HG02943 (cell line): ENCODE measurements around the gene THOC5.

Experiments
- ATAC-seq: cut with Tn5 transposase; IDR thresholded peaks from one replicate; pipeline ENCODE4 v1.9.1; 2021; ENCODE audit warnings: mild to moderate bottlenecking, low read depth, moderate library complexity; ENCODE audit not compliant: unreplicated experiment

The THOC5 gene

DNA sequence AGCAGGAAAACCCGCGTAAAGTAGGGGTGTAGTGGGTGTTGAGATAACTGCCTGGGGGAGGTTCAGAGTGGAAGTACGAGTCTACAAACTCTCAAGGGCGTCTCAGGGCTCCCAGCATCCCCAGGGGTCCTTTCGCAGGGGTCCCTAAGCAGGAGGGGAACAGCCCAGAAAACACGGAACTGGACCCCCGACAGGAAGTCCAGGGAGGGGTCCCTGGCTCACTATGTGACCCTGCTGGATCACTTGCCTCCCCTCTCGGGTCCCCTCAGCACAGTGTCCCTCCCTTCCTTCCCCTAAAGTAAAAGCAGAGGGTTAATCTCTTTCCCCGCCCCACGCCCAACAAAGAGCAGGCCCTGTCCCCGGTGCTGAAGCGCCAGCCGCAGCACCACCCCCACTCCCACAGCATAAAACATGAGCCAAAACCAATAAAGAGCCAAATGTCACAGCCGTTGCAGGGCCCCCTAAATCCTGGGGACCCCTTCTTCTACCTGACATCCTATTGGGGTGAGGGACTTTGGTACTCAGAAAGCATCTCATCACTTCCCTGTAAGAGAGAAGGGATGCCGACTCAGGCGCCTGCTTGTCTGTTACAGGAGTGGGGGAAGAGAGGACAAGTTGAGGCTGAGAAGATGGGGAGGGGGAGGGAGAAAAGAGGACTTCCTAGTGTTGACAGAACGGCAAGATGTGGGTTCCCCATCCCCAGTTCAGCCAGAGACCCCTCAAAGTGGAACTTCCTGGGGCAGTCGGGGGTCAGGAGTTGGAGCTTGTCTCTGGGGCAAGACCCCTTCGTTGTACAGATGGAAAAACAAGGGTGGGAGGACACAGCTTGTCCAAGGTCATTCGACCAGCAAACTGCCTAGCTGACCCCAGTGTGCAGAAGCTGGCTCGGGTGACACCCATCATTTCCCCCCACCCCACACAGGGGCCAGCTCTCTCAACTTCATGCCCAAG is 75.0 kb downstream of the THOC5 start:
- no peak for ATAC-seq

DNA sequence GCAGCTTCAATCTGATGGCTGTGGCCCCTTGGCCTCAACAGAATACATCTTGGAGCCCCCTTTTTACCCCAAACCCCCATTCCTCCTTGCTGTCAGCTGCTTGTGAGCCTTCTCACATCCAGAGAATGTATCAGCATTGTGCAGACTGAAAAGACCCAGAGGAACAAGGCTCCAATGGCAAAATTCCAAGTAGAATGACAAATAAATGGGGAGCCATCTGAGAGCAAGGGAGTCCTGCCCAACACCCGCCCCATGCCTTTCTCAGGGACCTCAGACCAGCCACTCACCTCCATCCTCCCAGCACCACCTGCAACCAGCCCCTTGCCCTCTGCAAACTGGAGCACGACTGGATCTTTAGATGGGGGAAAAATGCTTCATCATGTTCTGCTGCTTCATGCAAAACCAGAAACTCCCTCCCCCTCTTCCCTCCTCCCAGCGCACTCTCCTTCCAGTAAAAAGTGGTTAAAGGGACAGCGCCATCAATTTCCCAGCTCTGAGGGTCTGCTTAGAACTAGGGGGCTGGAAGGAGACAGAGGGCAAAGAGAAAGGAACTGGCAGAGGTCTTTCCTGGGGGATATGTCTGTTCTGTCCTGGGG is 75.7 kb downstream of the THOC5 start:
- no peak for ATAC-seq

DNA sequence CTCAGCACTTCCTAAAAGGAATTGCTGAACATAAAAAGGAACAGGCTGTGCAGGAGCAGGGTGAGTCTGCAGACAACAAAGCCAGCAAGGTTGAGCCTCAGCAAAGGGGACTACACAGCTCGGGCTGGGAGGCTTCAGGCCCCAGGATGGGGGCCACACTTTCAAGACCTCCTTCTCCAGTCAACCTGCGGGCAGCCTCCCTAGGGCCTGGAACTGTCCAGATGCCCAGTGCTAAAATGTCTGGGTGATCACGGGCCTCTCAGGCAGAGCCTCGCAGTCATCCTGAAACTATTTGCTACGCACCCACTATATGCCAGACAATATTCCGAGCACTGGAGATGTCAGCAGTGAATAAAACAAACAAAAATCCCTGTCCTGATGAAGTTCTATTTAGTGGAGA is 77.4 kb downstream of the THOC5 start:
- ATAC-seq, result no peak

DNA sequence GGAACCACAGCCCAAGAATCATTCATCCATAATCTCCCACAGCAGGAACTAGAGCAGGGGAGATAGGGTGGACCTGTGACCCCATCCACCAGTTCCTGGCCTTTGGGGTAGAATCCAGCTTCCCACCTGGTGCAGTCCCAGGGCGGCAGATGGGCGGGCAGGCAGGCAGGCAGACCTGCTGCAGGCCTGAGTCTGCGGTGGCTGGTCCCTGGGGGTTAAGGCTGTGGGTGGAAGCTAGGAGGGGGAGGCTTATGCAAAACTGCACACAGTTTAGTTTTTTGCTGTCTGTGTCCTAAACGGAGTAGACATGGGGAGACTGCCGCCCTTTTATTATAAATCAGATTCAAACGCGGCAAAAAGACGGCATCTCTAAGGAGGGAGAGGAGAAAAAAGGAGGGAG is 78.0 kb downstream of the THOC5 start:
- ATAC-seq, result no peak

DNA sequence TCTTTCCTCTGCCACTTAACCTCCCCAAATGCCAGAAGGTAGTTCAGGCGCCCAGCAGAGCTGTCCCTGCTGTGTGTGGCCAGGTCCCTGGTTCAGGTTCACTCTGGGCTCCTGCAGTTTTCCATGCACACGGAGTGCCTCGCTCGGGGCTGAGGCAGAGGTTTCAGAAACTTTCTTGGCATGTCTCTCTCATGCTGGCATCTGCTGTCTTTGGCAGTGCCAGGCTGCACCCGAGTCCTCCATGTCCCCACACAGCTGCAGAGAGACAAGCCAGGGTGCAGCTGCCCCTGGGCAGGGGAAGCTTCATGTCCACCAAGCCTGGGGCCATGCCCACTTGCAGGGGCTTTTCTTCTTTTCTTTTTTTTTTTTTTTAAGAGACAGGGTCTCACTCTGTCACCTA is 80.6 kb downstream of the THOC5 start:
- no peak for ATAC-seq

DNA sequence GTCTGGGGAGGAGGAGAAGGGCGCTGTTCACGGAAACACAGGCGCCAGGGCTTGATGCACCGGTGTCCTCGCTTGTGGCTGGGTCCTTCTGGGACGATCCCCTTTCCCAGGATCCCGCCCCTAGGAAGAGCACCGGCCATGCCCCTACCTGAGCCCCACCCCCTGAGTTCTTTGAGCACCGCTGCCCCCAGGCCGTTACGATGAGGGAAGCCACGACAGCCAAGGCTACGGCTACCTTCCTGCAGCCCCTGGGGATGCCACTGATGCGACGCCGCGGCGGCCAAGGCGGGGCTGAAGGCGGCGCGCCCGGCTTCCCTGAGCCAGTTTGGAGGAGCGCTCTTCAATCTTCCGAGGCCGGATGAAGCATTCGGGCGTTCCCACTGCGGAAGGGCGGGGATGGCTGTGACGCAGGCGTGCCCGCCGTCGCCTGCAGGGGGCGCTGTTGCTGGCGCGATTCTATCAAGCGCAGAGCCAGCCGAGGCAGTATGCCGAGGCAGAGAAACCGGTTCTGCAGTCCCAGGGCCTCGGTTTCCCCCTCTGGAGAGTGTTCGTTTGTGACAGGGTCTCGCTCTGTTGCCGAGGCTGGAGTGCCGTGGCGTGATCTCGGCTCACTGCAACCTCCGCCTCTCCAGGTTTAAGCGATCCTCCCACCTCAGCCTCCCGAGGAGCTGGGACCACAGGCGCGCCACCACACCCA is 83.2 kb downstream of the THOC5 start:
- ATAC-seq, result no peak

DNA sequence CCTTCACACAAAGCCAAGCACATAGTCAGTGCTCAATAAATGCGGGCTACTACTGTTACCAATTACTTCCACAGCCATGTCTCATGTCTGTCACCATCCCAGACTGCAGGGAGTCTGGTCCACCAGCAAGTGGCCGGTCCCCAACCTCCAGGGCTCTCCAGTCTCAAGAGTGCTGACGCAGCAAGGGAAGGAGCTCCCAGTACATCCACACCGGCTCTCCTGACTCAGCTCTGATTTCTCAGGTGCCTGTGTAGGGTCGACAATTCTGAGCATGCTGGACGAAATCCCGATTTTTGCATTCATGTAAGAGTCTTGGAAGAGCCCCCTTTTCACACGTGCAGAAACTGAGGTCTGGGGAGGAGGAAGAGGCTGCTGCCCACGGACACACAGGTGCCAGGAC is 83.8 kb downstream of the THOC5 start:
- no peak for ATAC-seq

DNA sequence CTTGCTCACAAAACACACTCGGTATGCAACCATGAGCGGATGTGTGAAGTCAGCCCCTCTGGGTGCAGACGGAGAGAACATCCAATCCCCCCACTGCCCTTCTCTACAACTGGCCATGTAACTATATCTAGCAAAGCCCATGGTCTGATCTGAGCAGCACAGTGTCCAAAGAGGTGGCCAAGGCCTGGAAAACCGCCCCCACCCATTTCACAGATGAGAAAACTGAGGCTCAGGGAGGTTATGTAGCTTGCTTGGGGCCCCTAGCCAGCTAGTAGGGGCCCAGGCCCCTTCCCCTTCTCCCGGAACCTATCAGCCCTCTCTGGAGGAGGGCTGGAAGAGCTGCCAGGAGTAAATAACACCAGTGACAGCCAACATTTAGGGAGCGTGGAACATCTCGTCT is 89.0 kb downstream of the THOC5 start:
- no peak for ATAC-seq

DNA sequence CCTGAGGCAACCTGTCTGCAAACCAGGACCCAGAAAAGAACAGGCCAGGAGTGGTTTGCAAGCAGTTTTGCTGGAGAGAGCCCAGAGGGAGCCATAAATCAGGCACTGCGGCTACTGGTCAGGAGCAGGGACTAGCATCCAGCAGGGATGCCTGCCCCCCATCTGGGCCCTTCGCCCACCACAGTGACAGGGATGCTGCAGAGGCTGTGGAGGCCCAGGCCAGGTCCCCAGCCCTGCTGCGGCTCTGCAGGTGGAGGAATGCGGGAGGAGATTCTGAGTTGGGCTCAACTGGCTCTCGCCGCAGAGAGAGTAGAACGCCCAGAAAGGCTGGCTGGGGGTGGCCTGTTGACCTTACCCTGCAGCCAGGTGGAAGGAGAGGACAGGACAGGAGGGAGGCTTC is 89.9 kb downstream of the THOC5 start:
- no peak for ATAC-seq

DNA sequence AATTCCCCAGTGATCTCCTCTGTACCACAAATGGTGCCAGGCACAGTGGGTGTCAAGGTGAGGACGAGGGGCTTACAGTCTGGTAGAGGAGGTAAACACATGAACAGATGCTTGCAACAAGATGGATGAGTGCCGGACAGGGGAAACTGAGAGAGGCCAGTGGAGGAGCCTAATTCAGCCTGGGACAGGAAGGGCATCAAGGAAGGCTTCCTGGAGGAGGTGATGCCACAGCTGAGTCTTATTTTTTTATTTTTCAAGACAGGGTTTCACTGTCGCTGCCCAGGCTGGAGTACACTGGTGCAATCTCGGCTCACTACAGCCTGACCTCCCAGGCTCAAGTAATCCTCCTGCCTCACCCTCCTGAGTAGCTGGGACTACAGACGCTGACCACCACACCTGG is 92.3 kb downstream of the THOC5 start:
- ATAC-seq, result no peak

DNA sequence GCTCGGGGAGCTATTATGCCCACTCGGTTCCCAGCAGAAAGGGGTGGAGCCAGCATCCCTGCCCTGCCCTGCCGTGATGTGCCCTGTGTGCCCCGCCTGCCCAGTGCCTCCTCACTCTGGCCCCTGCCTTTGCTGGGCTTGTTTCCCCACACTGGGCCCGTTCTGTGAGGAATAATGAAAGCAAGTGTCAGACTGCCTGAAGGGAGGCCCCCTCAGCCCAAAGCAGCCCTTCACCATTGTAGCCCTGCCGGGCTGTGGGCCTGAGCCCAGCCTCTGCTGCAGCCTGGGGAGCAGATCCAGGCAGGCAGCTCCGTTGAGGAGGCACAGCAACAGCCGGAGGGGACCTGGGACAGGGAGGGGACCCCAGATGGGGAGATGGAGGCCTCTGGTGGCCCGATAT is 93.8 kb downstream of the THOC5 start:
- no peak for ATAC-seq

DNA sequence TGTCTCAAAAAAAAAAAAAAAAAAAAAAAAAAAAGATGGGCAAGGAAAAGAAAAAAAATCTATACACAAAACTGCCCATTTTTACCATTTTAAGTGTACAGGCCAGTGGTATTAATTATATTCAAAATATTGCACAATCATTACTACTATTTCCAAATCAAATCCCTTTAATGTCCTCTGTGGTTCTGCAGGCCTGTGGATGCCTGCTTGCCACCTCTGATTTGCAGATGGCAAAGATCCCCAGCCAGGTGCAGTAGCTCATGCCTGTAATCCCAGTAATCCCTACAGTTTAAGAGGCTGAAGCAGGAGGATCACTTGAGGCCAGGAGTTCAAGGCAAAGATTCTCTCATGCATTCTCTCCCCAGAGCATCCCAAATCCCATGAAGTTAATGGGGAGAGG is 95.0 kb downstream of the THOC5 start:
- ATAC-seq, result no peak

DNA sequence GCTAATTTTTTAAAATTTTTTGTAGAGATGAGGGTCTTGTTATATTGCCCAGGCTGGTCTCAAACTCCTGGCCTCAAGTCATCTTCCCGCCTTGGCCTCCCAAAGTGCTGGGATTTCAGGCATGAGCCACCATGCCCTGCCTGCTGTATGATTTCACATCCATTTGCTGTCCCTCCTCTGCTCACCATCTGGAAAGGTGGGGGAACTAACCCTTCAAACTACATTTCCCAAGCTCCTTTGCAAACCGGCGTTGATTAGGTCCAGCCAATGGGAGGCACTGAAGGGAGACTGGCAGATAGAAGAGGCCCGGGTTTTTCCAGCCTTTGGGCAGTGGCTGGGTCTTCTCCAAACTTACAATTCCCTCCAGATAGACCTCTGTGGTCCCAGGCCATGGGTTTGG is 95.8 kb downstream of the THOC5 start:
- no peak for ATAC-seq

DNA sequence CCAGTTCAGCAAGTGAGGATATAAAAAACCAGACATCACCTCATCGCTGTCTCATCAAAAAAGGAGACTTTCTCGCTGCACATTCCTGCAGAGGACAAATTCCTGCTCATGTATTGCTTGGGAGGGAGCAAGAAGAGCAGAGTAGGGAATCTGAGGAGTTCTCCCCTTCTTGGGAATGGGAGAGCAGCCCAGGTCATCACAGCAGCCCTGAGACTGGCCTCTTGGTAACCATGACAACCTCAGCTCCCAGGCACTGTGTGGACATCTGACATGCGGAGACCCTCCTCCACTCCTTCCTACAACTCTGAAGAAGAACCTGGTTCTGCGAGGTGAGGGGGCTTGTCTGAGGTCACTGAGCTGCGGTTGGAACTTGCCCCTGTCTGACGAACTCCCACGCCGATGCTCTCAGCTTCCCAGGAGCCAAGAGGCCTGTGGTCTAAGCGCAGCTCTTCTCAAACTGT is 97.3 kb downstream of the THOC5 start:
- ATAC-seq, result no peak
